ENCODE measurements around the gene HOXB8. TPM values are rescaled to one million over a fixed set of nuclear protein-coding genes. Genes with fewer than 3 reads are reported as not detected.

Gene HOXB8
- total and polyA plus RNA-seq, 2 of the 13 experiments (the other 11 are each of a cell fraction or from before 2014, with no cell fraction given) = not detected

DNA sequence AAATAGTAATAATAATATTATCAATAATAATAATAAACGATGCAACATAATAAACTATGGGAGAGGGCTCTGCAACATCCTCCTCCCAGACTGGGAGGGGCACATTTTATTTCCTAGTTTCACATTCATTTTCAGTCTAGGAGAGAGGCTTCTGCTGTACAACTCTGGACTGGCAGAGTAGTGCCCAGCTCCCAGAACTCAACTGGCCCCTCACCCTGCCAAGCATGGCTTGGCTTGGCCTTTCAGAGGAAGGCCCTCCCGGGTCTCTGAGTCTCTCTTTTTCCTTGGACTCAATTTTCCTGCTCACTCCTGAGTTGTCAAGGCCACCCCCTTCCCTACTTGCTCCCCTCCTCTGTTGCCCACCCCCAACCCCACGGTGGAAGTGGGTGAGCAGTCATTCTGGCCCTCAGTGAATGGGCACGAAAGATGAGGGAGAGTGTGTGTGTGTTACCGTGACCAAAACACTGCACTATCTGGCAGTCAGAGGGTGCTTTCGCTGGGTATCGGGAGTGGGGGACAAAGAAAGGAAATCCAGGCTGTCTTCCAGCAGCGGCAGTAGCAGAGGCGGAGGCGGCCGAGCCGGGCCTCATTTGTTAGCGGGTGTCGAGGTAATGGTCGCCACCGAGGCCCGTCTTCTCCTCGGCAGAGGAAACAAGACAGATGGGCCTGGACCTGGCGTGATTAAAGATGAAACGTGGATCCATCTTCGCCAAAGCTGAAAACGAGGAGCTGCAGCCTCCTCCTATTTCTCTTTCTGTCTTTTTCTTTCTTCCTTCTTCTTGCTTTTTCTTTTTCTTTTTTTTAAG lies 39.2 kb downstream of the HOXB8 start:
- ATAC-seq (no peak), FAIRE-seq (no peak), DNase-seq (ENCODE audit: low spot score) (no peak)
- no peak overlapping the region for H3K4me2 ChIP-seq (ENCODE audit: low read depth, low read length)
- TF ChIP-seq BRCA1 (CRISPR knock-in tag; IDR thresholded peaks at IDR 0.05) = no peak
- TF ChIP-seq, protein P1, sequence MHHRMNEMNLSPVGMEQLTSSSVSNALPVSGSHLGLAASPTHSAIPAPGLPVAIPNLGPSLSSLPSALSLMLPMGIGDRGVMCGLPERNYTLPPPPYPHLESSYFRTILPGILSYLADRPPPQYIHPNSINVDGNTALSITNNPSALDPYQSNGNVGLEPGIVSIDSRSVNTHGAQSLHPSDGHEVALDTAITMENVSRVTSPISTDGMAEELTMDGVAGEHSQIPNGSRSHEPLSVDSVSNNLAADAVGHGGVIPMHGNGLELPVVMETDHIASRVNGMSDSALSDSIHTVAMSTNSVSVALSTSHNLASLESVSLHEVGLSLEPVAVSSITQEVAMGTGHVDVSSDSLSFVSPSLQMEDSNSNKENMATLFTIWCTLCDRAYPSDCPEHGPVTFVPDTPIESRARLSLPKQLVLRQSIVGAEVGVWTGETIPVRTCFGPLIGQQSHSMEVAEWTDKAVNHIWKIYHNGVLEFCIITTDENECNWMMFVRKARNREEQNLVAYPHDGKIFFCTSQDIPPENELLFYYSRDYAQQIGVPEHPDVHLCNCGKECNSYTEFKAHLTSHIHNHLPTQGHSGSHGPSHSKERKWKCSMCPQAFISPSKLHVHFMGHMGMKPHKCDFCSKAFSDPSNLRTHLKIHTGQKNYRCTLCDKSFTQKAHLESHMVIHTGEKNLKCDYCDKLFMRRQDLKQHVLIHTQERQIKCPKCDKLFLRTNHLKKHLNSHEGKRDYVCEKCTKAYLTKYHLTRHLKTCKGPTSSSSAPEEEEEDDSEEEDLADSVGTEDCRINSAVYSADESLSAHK (CRISPR knock-in tag; IDR thresholded peaks at IDR 0.05; ENCODE audit: borderline replicate concordance) = no peak
- no peaks in the 10 kb centered on the region for H3K9me3 ChIP-seq (ENCODE audit: low read length)
- no peaks in the 10 kb centered on the region for H3K79me2 ChIP-seq (ENCODE audit: insufficient read depth, low read length)
- no peaks in the 10 kb centered on the region for H3K4me1 ChIP-seq (ENCODE audit: insufficient read depth, low read length)
- no TSS peak for BruUV-seq (replicated peaks)
- H3K9ac ChIP-seq (ENCODE audit: insufficient read depth, low read depth, low read length) = no peak overlapping the region
- peaks cover 29 to 89% of the 10 kb centered on the region in 2 experiments for H3K27me3 ChIP-seq (ENCODE audit: control insufficient read depth in 1 of 2, insufficient read depth in 2 of 2, low read length in 2 of 2)
- no peaks in the 10 kb centered on the region for H3K36me3 ChIP-seq (replicated peaks in 1 of 2; ENCODE audit: control insufficient read depth in 1 of 2, insufficient read depth in 2 of 2, low read length in 2 of 2)
- intact Hi-C loops (cut with micrococcal nuclease; ENCODE audit: unreplicated experiment) = no loop called here
- 41% methylated on average over 22 of the region's 22 CpGs for WGBS (ENCODE audit: low lambda C conversion rate)
- ChIA-PET POLR2A (no interaction called here), CTCF (ENCODE audit: low intra/inter-chr PET ratio, low total read pairs) (no interaction called here)
- no peak overlapping the region for H2AFZ ChIP-seq (ENCODE audit: low read length)
- H3K27ac ChIP-seq (ENCODE audit: extremely low read length, insufficient read depth, low read length) = no peak overlapping the region
- no peak overlapping the region for H3K4me3 ChIP-seq (replicated peaks in 1 of 3; ENCODE audit: insufficient read depth in 1 of 3, low read depth in 2 of 3, low read length in 3 of 3)
- H4K20me1 ChIP-seq (ENCODE audit: insufficient read depth, low read length) = no peaks in the 10 kb centered on the region
- in situ Hi-C loops (cut with HindIII; ENCODE audit: extremely low pct_ligation_motif_present, low pct_unique_long_range_greater_than_20kb) = no loop called here

DNA sequence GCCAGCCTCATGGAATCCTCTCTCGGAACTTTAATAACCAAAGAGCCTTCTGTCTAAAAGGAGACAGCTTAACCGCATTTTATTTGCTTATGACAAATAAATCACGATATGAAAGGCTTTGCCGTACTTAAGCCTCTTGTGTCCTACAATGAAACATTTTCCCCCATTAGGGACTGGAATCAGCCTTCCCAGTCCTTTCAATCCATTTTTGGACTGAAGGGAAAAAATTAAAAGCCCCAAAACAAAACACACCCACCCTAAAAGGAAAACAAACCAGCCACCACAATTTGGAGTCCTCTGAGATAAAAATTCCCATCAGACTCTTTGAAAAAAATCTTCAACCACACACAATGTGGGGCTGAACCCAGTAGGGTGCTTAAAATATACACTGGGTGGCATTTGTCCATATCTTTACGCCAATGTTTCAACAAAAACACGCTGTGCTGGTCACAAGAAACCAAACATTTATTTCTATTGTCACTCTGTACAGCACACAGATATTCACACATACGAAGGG lies 40.0 kb downstream of the HOXB8 start:
- H3K9ac ChIP-seq (ENCODE audit: insufficient read depth, low read depth, low read length) = no peak overlapping the region
- in situ Hi-C loops (cut with HindIII; ENCODE audit: extremely low pct_ligation_motif_present, low pct_unique_long_range_greater_than_20kb) (no loop called here), intact Hi-C loops (cut with micrococcal nuclease; ENCODE audit: unreplicated experiment) (no loop called here)
- H2AFZ ChIP-seq (ENCODE audit: low read length) = no peak overlapping the region
- CTCF ChIA-PET (ENCODE audit: low intra/inter-chr PET ratio, low total read pairs) = no interaction called here
- no peaks in the 10 kb centered on the region for H4K20me1 ChIP-seq (ENCODE audit: insufficient read depth, low read length)
- H3K36me3 ChIP-seq (replicated peaks in 1 of 2; ENCODE audit: control insufficient read depth in 1 of 2, insufficient read depth in 2 of 2, low read length in 2 of 2) = no peaks in the 10 kb centered on the region
- H3K4me1 ChIP-seq (ENCODE audit: insufficient read depth, low read length) = no peaks in the 10 kb centered on the region
- POLR2A ChIA-PET = no interaction called here
- no peak overlapping the region for H3K4me2 ChIP-seq (ENCODE audit: low read depth, low read length)
- 8% methylated on average over 7 of the region's 7 CpGs for WGBS (ENCODE audit: low lambda C conversion rate)
- H3K79me2 ChIP-seq (ENCODE audit: insufficient read depth, low read length) = no peaks in the 10 kb centered on the region
- no peak for DNase-seq (ENCODE audit: low spot score)
- no peak for ATAC-seq
- BruUV-seq (replicated peaks) = no TSS peak
- TF ChIP-seq ZNF12 (CRISPR knock-in tag; IDR thresholded peaks at IDR 0.05) = peak; percentile 48; the same call in 1 of the 2 replicates
- no peak for TF ChIP-seq ZNF30 (CRISPR knock-in tag; IDR thresholded peaks at IDR 0.05)
- H3K4me3 ChIP-seq (replicated peaks in 1 of 3; ENCODE audit: insufficient read depth in 1 of 3, low read depth in 2 of 3, low read length in 3 of 3) = no peak overlapping the region
- no peak overlapping the region for H3K27ac ChIP-seq (ENCODE audit: extremely low read length, insufficient read depth, low read length)
- no peak for FAIRE-seq
- no peaks in the 10 kb centered on the region for H3K9me3 ChIP-seq (ENCODE audit: low read length)
- peaks cover 35 to 89% of the 10 kb centered on the region in 2 experiments for H3K27me3 ChIP-seq (ENCODE audit: control insufficient read depth in 1 of 2, insufficient read depth in 2 of 2, low read length in 2 of 2)

All from HepG2 (cell line).